ENCODE results near the gene RALB.

GRCh38 chr2:120208381-120209353, 44.0 kb upstream of the RALB start:
- TF ChIP-seq, protein P1, sequence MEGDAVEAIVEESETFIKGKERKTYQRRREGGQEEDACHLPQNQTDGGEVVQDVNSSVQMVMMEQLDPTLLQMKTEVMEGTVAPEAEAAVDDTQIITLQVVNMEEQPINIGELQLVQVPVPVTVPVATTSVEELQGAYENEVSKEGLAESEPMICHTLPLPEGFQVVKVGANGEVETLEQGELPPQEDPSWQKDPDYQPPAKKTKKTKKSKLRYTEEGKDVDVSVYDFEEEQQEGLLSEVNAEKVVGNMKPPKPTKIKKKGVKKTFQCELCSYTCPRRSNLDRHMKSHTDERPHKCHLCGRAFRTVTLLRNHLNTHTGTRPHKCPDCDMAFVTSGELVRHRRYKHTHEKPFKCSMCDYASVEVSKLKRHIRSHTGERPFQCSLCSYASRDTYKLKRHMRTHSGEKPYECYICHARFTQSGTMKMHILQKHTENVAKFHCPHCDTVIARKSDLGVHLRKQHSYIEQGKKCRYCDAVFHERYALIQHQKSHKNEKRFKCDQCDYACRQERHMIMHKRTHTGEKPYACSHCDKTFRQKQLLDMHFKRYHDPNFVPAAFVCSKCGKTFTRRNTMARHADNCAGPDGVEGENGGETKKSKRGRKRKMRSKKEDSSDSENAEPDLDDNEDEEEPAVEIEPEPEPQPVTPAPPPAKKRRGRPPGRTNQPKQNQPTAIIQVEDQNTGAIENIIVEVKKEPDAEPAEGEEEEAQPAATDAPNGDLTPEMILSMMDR (IDR thresholded peaks at IDR 0.05), result no peak
- TF ChIP-seq POLR2A (IDR thresholded peaks at IDR 0.05; ENCODE audit: low read depth), result no peak

Measured in esophagus muscularis mucosa (tissue), 3 donors.